K562 (cell line): ENCODE data around the gene DOCK1. TPM values are rescaled to one million over a fixed set of nuclear protein-coding genes. Genes with fewer than 3 reads are reported as not detected.

Experiments used
- ATAC-seq: fragments of 200-7000 bp; cut with Tn5 transposase; 3 replicates; pipeline ENCODE4 v1.9.1; 2020; ENCODE audit warnings: moderate library complexity
- BruUV-seq: library from RNA; stranded (reverse); fragments of 400-500 nt; replicated peaks from 2 replicates; lab custom pipeline; 2021; lab: Mats Ljungman, UMichigan
- CTCF ChIA-PET: fragments of 300-600 bp; formaldehyde crosslinking; extraction: SDS; loops from one replicate; lab custom pipeline; 2021; ENCODE audit warnings: low intra/inter-chr PET ratio; lab: Yijun Ruan, JAX
- POLR2A ChIA-PET: fragments of 300-600, 350-650 bp; sonication (Branson Sonifier 250); formaldehyde crosslinking; extraction: SDS; loops from one replicate; lab custom pipeline; 2021; ENCODE audit warnings: antibody characterized with exemption, inconsistent platforms; lab: Yijun Ruan, JAX
- DNase-seq, 4 experiments: peaks; one replicate each; pipeline versions ENCODE4 v3.0.0 to v3.0.0-alpha.2; 2011 to 2018; ENCODE audit warnings: low spot score in 3 of 4, mixed read lengths in 3 of 4; ENCODE audit errors: extremely low read depth in 1 of 4
- FAIRE-seq: peaks from 2 replicates; lab custom pipeline; 2011; peaks lifted over from hg19 to GRCh38; lab: Jason Lieb, UNC
- H2AFZ ChIP-seq: 2 replicates; pipeline ENCODE4 v1.6.0; 2011; ENCODE audit warnings: low read depth, low read length, control low read depth, inconsistent platforms
- H3K27ac ChIP-seq: fragments of 200-600 bp; 3 replicates; pipeline ENCODE4 v1.8.0; 2011; ENCODE audit warnings: low read depth, mild to moderate bottlenecking, control low read depth, inconsistent platforms, low read length, moderate library complexity, mixed read lengths; ENCODE audit errors: extremely low read depth
- H3K27me3 ChIP-seq, 2 experiments: fragments of 300-600 bp in 1 of 2; 2 replicates in 1 of 2; 3 replicates in 1 of 2; pipeline versions ENCODE4 v1.6.0 to v1.8.0; 2011; ENCODE audit warnings: inconsistent platforms in 2 of 2, low read length in 2 of 2, mild to moderate bottlenecking in 1 of 2, mixed read lengths in 1 of 2, moderate library complexity in 1 of 2; ENCODE audit not compliant: control insufficient read depth in 2 of 2, insufficient read depth in 2 of 2
- H3K36me3 ChIP-seq: fragments of 300-600 bp; 3 replicates; pipeline ENCODE4 v1.8.0; 2011; ENCODE audit warnings: mild to moderate bottlenecking, low read length, inconsistent platforms; ENCODE audit not compliant: control insufficient read depth, insufficient read depth
- H3K4me1 ChIP-seq, 2 experiments: fragments of 200-600 bp in 1 of 2; replicated peaks in 1 of 2; 2 replicates in 1 of 2; 3 replicates in 1 of 2; pipeline versions ENCODE4 v1.5.1 to v1.8.0; 2011; ENCODE audit warnings: inconsistent platforms in 2 of 2, low read length in 2 of 2, mild to moderate bottlenecking in 1 of 2, mixed read lengths in 1 of 2, moderate library complexity in 1 of 2; ENCODE audit not compliant: control insufficient read depth in 2 of 2, insufficient read depth in 2 of 2
- H3K4me2 ChIP-seq: 2 replicates; pipeline ENCODE4 v1.6.1; 2011; ENCODE audit warnings: low read length, control low read depth, inconsistent platforms, mixed read lengths; ENCODE audit not compliant: insufficient read depth
- H3K4me3 ChIP-seq: fragments of 200-600 bp; sonication (generic), shearing (Covaris generic); 2 replicates; pipeline ENCODE4 v1.5.1; 2016; ENCODE audit warnings: control low read depth, inconsistent platforms
- H3K79me2 ChIP-seq: fragments of 200-600 bp; 3 replicates; pipeline ENCODE4 v1.8.0; 2011; ENCODE audit warnings: low read length, inconsistent platforms; ENCODE audit not compliant: control insufficient read depth, insufficient read depth
- H3K9ac ChIP-seq, 2 experiments: 2 replicates each; pipeline versions ENCODE4 v1.6.0 to v1.6.1; 2011; ENCODE audit warnings: low read depth in 2 of 2, low read length in 2 of 2, control low read depth in 1 of 2, inconsistent platforms in 1 of 2, mild to moderate bottlenecking in 1 of 2, mixed read lengths in 1 of 2; ENCODE audit not compliant: insufficient read depth in 1 of 2
- H3K9me1 ChIP-seq: one replicate; pipeline ENCODE4 v1.6.0; 2011; ENCODE audit warnings: inconsistent platforms, mild to moderate bottlenecking, low read length, moderate library complexity; ENCODE audit not compliant: control insufficient read depth, insufficient read depth
- H3K9me3 ChIP-seq: replicated peaks from 2 replicates; pipeline ENCODE4 v1.5.1; 2011; ENCODE audit warnings: low read depth, low read length, inconsistent platforms; ENCODE audit not compliant: control insufficient read depth, insufficient read depth
- H4K20me1 ChIP-seq: replicated peaks from 2 replicates; pipeline ENCODE4 v1.6.1; 2011; ENCODE audit warnings: low read length, inconsistent platforms, mixed read lengths; ENCODE audit not compliant: control insufficient read depth, insufficient read depth
- ATF7 ChIP-seq: fragments of 450-650 bp; IDR thresholded peaks from 2 replicates; pipeline ENCODE4 v1.7.1; 2014; ENCODE audit warnings: mild to moderate bottlenecking, moderate library complexity
- ETV5 ChIP-seq: sonication (generic); formaldehyde crosslinking; IDR thresholded peaks from 2 replicates; pipeline ENCODE4 v1.4.0; 2020; ENCODE audit warnings: low read depth, mild to moderate bottlenecking, missing genetic modification reagents
- FOXP1 ChIP-seq: sonication (generic); formaldehyde crosslinking; IDR thresholded peaks from 2 replicates; pipeline ENCODE4 v1.8.0; 2022; ENCODE audit warnings: mild to moderate bottlenecking, missing genetic modification reagents
- MEF2D ChIP-seq: conservative IDR thresholded peaks from 2 replicates; pipeline ENCODE4 v1.6.1; 2016; ENCODE audit warnings: low read depth, missing genetic modification characterization, missing compliant biosample characterization
- MXI1 ChIP-seq: IDR thresholded peaks from 2 replicates; pipeline ENCODE4 v1.6.1; 2011; ENCODE audit warnings: low read depth, mild to moderate bottlenecking, improper control_type of control experiment, low read length
- POLR2AphosphoS5 ChIP-seq: IDR thresholded peaks from 2 replicates; pipeline ENCODE4 v1.6.1; 2011; ENCODE audit warnings: mild to moderate bottlenecking, low read depth, low read length, moderate library complexity; ENCODE audit not compliant: control insufficient read depth, insufficient read depth
- SREBF2 ChIP-seq: sonication (generic); formaldehyde crosslinking; IDR thresholded peaks from 2 replicates; pipeline ENCODE4 v1.4.0; 2020; ENCODE audit warnings: mild to moderate bottlenecking, missing genetic modification reagents
- ZKSCAN8 ChIP-seq: fragments of 200-800 bp; sonication (Bioruptor generic); IDR thresholded peaks from 2 replicates; pipeline ENCODE4 v1.6.1; 2016; ENCODE audit warnings: missing genetic modification characterization, missing compliant biosample characterization
- ZNF146 ChIP-seq: IDR thresholded peaks from one replicate; pipeline ENCODE4 v1.6.1; 2018; ENCODE audit warnings: missing compliant biosample characterization; ENCODE audit not compliant: unreplicated experiment
- ZNF239 ChIP-seq: fragments of 250-450 bp; sonication (Bioruptor Pico); IDR thresholded peaks from 2 replicates; pipeline ENCODE4 v1.4.0; 2020; ENCODE audit warnings: mild to moderate bottlenecking
- ZNF316 ChIP-seq: fragments of 450-650 bp; IDR thresholded peaks from 2 replicates; pipeline ENCODE4 v1.6.1; 2016
- ZNF347 ChIP-seq: fragments of 450-650 bp; formaldehyde crosslinking; IDR thresholded peaks from 2 replicates; pipeline ENCODE4 v1.4.0; 2020; ENCODE audit warnings: low read depth, mild to moderate bottlenecking, moderate library complexity
- ZNF354B ChIP-seq: fragments of 250-450 bp; sonication (Bioruptor Pico); IDR thresholded peaks from 2 replicates; pipeline ENCODE4 v1.4.0; 2020
- WGBS: fragments of 100-300 bp; shearing (Covaris generic); methylation state at CpG from one replicate; pipeline ENCODE4 v1.1.6; 2016; ENCODE audit warnings: low coverage, mixed read lengths; ENCODE audit not compliant: insufficient coverage; ENCODE audit errors: missing lambda C conversion rate; 5-methylcytosine and 5-hydroxymethylcytosine counted together
- in situ Hi-C: fragments of 300-500 bp; cut with MboI; formaldehyde crosslinking; loops from 4 replicates; pipeline ENCODE4 v1.15.0; 2018; ENCODE audit warnings: inconsistent platforms, mixed read lengths
- intact Hi-C: fragments of 100-400 bp; cut with micrococcal nuclease; formaldehyde crosslinking; loops from 2 replicates; pipeline ENCODE4 v1.14.2; 2022
- polyA plus RNA-seq, 8 experiments: library from polyadenylated mRNA; depleted of rRNA in 4 of 8; stranded (reverse) in 5 of 8; unstranded in 3 of 8; fragments of >200 nt; fragmentation: Nextera tagmentation in 2 of 8; fragmentation: Illumina TruSeq in 1 of 8; extraction: Ambion mirVana in 2 of 8; extraction: Trizol in 1 of 8; gene quantifications; 2 replicates each; pipeline versions ENCODE4 v1.2.1 to v1.2.3, GENCODE V29; 2011 to 2014; ENCODE audit warnings: inconsistent platforms in 1 of 8, missing spikeins in 1 of 8
- total RNA-seq, 7 experiments: library from RNA; depleted of rRNA in 6 of 7; stranded (reverse); fragments of >200 nt in 6 of 7; fragmentation: Illumina TruSeq in 2 of 7; extraction: Trizol in 2 of 7; gene quantifications; 2 replicates each; pipeline versions ENCODE4 v1.2.1 to v1.2.3, GENCODE V29; 2011 to 2021; ENCODE audit warnings: low replicate concordance in 1 of 7
- TF ChIP-seq, protein P1 (sequence below): fragments of 450-650 bp; IDR thresholded peaks from 2 replicates; pipeline ENCODE4 v1.6.1; 2016; ENCODE audit warnings: low read depth
- TF ChIP-seq, protein P2 (sequence below): IDR thresholded peaks from 2 replicates; pipeline ENCODE4 v1.6.1; 2011; ENCODE audit warnings: borderline replicate concordance, low read depth, mild to moderate bottlenecking, moderate library complexity, low read length; ENCODE audit not compliant: insufficient read depth, poor library complexity, severe bottlenecking

DOCK1 gene
- total and polyA plus RNA-seq, 9 of the 15 experiments (the other 6 are each of a cell fraction or from before 2014, with no cell fraction given): 0.31 TPM; not detected in 8

DNA sequence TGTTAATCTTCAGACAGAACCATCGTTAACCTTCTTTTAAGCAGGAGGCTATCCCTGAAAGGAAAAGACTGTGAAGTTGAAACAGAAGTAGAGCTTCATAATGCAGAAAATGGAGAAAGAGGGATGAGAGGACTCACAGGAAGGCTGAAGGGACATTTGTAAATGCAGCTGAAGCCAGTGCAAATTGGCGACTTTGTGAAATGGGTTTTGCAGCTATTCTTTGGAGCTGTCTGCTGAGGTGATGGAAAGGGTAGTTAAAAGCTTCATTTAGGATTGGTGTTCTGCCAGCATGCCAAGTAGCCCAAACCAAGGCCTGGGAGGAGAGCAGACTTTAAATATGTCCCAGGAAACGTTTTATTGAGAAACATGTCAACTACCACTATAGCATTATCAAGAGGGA lies 168.4 kb downstream of the DOCK1 start:
- Histone ChIP-seq H3K9me3 (no peaks in the 10 kb centered on the region), H3K4me1 (no peaks in the 10 kb centered on the region), H3K9ac (no peak overlapping the region), H2AFZ (no peak overlapping the region), H3K27ac (no peak overlapping the region), H3K36me3 (no peaks in the 10 kb centered on the region), H3K4me3 (no peak overlapping the region), H3K79me2 (no peaks in the 10 kb centered on the region), H4K20me1 (no peaks in the 10 kb centered on the region), H3K27me3 (no peaks in the 10 kb centered on the region), H3K9me1 (no peaks in the 10 kb centered on the region), H3K4me2 (no peak overlapping the region)
- ChIA-PET POLR2A (no interaction called here), CTCF (interaction anchor here (0.6 kb wide), 1 partner anchor 618 kb away, joined by 3 read pairs; no protein-coding TSS in a partner anchor)
- DNase-seq (no peak), FAIRE-seq (no peak), ATAC-seq (no peak)
- intact Hi-C loops (no loop called here), in situ Hi-C loops (no loop called here)
- BruUV-seq: no TSS peak
- WGBS: 0% methylated on average over 2 of the region's 3 CpGs
- TF ChIP-seq ETV5 (CRISPR knock-in tag) (no peak), ZNF316 (no peak), SREBF2 (CRISPR knock-in tag) (no peak), MXI1 (no peak), ATF7 (no peak), POLR2AphosphoS5 (no peak), ZNF146 (CRISPR knock-in tag) (no peak), FOXP1 (no peak), ZNF354B (CRISPR knock-in tag) (no peak), MEF2D (tag) (no peak), ZNF239 (CRISPR knock-in tag) (no peak), ZKSCAN8 (CRISPR knock-in tag) (no peak), ZNF347 (CRISPR knock-in tag) (no peak)
- TF ChIP-seq, protein P1, sequence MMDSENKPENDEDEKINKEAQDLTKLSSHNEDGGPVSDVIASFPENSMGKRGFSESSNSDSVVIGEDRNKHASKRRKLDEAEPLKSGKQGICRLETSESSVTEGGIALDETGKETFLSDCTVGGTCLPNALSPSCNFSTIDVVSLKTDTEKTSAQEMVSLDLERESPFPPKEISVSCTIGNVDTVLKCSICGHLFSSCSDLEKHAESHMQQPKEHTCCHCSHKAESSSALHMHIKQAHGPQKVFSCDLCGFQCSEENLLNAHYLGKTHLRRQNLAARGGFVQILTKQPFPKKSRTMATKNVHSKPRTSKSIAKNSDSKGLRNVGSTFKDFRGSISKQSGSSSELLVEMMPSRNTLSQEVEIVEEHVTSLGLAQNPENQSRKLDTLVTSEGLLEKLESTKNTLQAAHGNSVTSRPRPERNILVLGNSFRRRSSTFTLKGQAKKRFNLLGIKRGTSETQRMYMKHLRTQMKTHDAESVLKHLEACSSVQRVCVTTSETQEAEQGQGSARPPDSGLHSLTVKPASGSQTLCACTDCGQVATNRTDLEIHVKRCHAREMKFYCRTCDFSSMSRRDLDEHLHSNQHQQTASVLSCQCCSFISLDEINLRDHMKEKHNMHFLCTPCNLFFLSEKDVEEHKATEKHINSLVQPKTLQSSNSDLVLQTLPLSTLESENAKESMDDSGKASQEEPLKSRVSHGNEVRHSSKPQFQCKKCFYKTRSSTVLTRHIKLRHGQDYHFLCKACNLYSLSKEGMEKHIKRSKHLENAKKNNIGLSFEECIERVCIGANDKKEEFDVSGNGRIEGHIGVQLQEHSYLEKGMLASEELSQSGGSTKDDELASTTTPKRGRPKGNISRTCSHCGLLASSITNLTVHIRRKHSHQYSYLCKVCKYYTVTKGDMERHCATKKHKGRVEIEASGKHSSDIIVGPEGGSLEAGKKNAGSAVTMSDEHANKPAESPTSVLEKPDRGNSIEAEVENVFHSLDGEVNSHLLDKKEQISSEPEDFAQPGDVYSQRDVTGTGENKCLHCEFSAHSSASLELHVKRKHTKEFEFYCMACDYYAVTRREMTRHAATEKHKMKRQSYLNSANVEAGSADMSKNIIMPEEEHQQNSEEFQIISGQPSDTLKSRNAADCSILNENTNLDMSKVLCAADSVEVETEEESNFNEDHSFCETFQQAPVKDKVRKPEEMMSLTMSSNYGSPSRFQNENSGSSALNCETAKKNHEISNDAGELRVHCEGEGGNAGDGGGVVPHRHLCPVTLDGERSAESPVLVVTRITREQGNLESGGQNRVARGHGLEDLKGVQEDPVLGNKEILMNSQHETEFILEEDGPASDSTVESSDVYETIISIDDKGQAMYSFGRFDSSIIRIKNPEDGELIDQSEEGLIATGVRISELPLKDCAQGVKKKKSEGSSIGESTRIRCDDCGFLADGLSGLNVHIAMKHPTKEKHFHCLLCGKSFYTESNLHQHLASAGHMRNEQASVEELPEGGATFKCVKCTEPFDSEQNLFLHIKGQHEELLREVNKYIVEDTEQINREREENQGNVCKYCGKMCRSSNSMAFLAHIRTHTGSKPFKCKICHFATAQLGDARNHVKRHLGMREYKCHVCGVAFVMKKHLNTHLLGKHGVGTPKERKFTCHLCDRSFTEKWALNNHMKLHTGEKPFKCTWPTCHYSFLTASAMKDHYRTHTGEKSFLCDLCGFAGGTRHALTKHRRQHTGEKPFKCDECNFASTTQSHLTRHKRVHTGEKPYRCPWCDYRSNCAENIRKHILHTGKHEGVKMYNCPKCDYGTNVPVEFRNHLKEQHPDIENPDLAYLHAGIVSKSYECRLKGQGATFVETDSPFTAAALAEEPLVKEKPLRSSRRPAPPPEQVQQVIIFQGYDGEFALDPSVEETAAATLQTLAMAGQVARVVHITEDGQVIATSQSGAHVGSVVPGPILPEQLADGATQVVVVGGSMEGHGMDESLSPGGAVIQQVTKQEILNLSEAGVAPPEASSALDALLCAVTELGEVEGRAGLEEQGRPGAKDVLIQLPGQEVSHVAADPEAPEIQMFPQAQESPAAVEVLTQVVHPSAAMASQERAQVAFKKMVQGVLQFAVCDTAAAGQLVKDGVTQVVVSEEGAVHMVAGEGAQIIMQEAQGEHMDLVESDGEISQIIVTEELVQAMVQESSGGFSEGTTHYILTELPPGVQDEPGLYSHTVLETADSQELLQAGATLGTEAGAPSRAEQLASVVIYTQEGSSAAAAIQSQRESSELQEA: no peak
- TF ChIP-seq, protein P2, sequence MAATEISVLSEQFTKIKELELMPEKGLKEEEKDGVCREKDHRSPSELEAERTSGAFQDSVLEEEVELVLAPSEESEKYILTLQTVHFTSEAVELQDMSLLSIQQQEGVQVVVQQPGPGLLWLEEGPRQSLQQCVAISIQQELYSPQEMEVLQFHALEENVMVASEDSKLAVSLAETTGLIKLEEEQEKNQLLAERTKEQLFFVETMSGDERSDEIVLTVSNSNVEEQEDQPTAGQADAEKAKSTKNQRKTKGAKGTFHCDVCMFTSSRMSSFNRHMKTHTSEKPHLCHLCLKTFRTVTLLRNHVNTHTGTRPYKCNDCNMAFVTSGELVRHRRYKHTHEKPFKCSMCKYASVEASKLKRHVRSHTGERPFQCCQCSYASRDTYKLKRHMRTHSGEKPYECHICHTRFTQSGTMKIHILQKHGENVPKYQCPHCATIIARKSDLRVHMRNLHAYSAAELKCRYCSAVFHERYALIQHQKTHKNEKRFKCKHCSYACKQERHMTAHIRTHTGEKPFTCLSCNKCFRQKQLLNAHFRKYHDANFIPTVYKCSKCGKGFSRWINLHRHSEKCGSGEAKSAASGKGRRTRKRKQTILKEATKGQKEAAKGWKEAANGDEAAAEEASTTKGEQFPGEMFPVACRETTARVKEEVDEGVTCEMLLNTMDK: no peak
